ENCODE results near the gene KLHL11.
"Not testable (repeated sequence)": the region's sequence is repeated elsewhere in the genome, so short reads cannot be mapped to it uniquely, and the experiment has no call there.

KLHL11 gene

GRCh38 chr17:41880130-41880529 is 14.9 kb upstream of the KLHL11 start:
- ChIA-PET POLR2A (no interaction called here), CTCF (no interaction called here)
- no peak for DNase-seq (ENCODE audit: extremely low spot score)
- TF ChIP-seq CTCF (IDR thresholded peaks at IDR 0.05; ENCODE audit: control extremely low read depth, extremely low read depth, low read depth, missing control alignments), result no peak

GRCh38 chr17:41874293-41874670 is 9.1 kb upstream of the KLHL11 start:
- CTCF ChIA-PET, result interaction anchor here (0.7 kb wide), 1 partner anchor 9 kb away, joined by 3 read pairs; the partner anchor contains the start of gene KLHL11
- DNase-seq (ENCODE audit: extremely low spot score); POLR2A ChIA-PET: not testable (repeated sequence)

- POLR2A ChIA-PET, result no interaction called here
- CTCF ChIA-PET, result interaction anchor here (0.7 kb wide), 1 partner anchor 8 kb away, joined by 3 read pairs; the partner anchor contains the start of gene KLHL11
- TF ChIP-seq CTCF (IDR thresholded peaks at IDR 0.05; ENCODE audit: control extremely low read depth, extremely low read depth, low read depth, missing control alignments), result no peak
- no peak for DNase-seq (ENCODE audit: extremely low spot score)
These were observed 8.5 kb upstream of the KLHL11 start for GRCh38 chr17:41873559-41874292.

GRCh38 chr17:41871789-41872188 is 6.6 kb upstream of the KLHL11 start:
- CTCF ChIA-PET, result no interaction called here
- no peak for TF ChIP-seq CTCF (IDR thresholded peaks at IDR 0.05; ENCODE audit: control extremely low read depth, extremely low read depth, low read depth, missing control alignments)
- POLR2A ChIA-PET, result no interaction called here
- no peak for DNase-seq (ENCODE audit: extremely low spot score)

- ChIA-PET POLR2A (no interaction called here), CTCF (interaction anchor here (1.1 to 1.5 kb wide), 3 partner anchors 10 to 59 kb away, joined by 3 to 4 read pairs (median 4); partner anchors contain the start of gene P3H4)
- no peak for TF ChIP-seq CTCF (IDR thresholded peaks at IDR 0.05; ENCODE audit: control extremely low read depth, extremely low read depth, low read depth, missing control alignments)
- DNase-seq (ENCODE audit: extremely low spot score), result no peak
These were observed 5.4 kb upstream of the KLHL11 start for GRCh38 chr17:41870627-41871026.

GRCh38 chr17:41870097-41870496 is 4.9 kb upstream of the KLHL11 start:
- ChIA-PET CTCF (interaction anchor here (1.2 to 1.5 kb wide), 2 partner anchors 9 to 15 kb away, joined by 4 read pairs; no protein-coding TSS in a partner anchor), POLR2A (no interaction called here)
- TF ChIP-seq CTCF (IDR thresholded peaks at IDR 0.05; ENCODE audit: control extremely low read depth, extremely low read depth, low read depth, missing control alignments), result no peak
- no peak for DNase-seq (ENCODE audit: extremely low spot score)

GRCh38 chr17:41869426-41869825 is 4.2 kb upstream of the KLHL11 start:
- DNase-seq (ENCODE audit: extremely low spot score), result no peak
- no peak for TF ChIP-seq CTCF (IDR thresholded peaks at IDR 0.05; ENCODE audit: control extremely low read depth, extremely low read depth, low read depth, missing control alignments)
- ChIA-PET CTCF (interaction anchor here (1.2 to 1.5 kb wide), 2 partner anchors 9 to 15 kb away, joined by 4 read pairs; no protein-coding TSS in a partner anchor), POLR2A (no interaction called here)

Measured in GM10248 (cell line).